H1 (cell line): Measurements from ENCODE around the gene NBEA. TPM values are rescaled to one million over a fixed set of nuclear protein-coding genes. Genes with fewer than 3 reads are reported as not detected.

Source experiments
- CTBP2 ChIP-seq: IDR thresholded peaks from 2 replicates; pipeline ENCODE4 v1.7.0; 2011; ENCODE audit warnings: borderline replicate concordance, mild to moderate bottlenecking, moderate library complexity, mixed read lengths, low read length; ENCODE audit not compliant: insufficient read depth, insufficient read length
- JUND ChIP-seq: IDR thresholded peaks from 2 replicates; pipeline ENCODE4 v1.6.1; 2011; ENCODE audit warnings: mild to moderate bottlenecking, improper control_type of control experiment, low read length
- KDM5A ChIP-seq: fragments of 200-600 bp; IDR thresholded peaks from 2 replicates; pipeline ENCODE4 v1.7.1; 2012; ENCODE audit warnings: mild to moderate bottlenecking, low read length, inconsistent platforms, mixed read lengths
- TCF12 ChIP-seq: IDR thresholded peaks from 2 replicates; pipeline ENCODE4 v1.6.1; 2011; ENCODE audit warnings: low read depth, mild to moderate bottlenecking, low read length
- TEAD4 ChIP-seq: IDR thresholded peaks from 2 replicates; pipeline ENCODE4 v1.6.1; 2012; ENCODE audit warnings: low read depth, low read length, inconsistent platforms, mixed read lengths
- polyA plus RNA-seq, 7 experiments: library from polyadenylated mRNA; depleted of rRNA in 3 of 7; stranded (reverse) in 5 of 7; unstranded in 2 of 7; fragments of >200 nt in 5 of 7; fragments of 200-250 nt in 2 of 7; gene quantifications; 1 replicate in 5 of 7; 2 replicates in 1 of 7; 4 replicates in 1 of 7; pipeline versions ENCODE4 v1.2.1 to v1.2.3, GENCODE V29; 2011 to 2013; ENCODE audit warnings: missing spikeins in 2 of 7, mixed read lengths in 2 of 7
- total RNA-seq: library from RNA; stranded (reverse); fragmentation: NEBNext Ultra II Directional; extraction: Animal tissue kit (Norgen Biotek cat#: 25700); gene quantifications from 2 replicates; pipeline ENCODE4 v1.2.1, GENCODE V29; 2021
- TF ChIP-seq, protein P1 (sequence below): fragments of 300-600 bp; sonication (generic); IDR thresholded peaks from 2 replicates; pipeline ENCODE4 v1.7.1; 2012; ENCODE audit warnings: low read length, moderate library complexity, mild to moderate bottlenecking, inconsistent platforms; ENCODE audit not compliant: insufficient replicate concordance

Gene NBEA
- total and polyA plus RNA-seq, 2 of the 8 experiments (the other 6 are each of a cell fraction or from before 2014, with no cell fraction given) = 14.2 to 21.5 TPM

DNA sequence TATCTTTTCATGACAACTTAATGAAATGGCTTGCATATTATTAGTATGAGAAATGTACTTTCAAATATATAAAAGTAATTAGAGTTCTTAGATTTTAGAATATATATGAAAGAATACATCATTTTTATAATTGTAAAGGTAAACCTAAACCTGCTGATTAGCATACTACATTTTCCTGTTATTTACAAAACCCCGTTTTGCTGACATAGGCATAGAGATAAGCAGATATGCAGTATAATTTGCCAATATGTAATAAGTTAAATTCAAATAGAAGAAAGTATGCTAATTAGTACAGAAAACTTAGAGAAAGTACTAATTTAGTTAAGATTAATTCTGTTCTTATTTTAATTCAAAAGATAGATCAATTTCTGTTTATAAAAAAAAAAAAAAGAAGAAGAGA is 513.0 kb downstream of the NBEA start (continued):
- TF ChIP-seq, protein P1, sequence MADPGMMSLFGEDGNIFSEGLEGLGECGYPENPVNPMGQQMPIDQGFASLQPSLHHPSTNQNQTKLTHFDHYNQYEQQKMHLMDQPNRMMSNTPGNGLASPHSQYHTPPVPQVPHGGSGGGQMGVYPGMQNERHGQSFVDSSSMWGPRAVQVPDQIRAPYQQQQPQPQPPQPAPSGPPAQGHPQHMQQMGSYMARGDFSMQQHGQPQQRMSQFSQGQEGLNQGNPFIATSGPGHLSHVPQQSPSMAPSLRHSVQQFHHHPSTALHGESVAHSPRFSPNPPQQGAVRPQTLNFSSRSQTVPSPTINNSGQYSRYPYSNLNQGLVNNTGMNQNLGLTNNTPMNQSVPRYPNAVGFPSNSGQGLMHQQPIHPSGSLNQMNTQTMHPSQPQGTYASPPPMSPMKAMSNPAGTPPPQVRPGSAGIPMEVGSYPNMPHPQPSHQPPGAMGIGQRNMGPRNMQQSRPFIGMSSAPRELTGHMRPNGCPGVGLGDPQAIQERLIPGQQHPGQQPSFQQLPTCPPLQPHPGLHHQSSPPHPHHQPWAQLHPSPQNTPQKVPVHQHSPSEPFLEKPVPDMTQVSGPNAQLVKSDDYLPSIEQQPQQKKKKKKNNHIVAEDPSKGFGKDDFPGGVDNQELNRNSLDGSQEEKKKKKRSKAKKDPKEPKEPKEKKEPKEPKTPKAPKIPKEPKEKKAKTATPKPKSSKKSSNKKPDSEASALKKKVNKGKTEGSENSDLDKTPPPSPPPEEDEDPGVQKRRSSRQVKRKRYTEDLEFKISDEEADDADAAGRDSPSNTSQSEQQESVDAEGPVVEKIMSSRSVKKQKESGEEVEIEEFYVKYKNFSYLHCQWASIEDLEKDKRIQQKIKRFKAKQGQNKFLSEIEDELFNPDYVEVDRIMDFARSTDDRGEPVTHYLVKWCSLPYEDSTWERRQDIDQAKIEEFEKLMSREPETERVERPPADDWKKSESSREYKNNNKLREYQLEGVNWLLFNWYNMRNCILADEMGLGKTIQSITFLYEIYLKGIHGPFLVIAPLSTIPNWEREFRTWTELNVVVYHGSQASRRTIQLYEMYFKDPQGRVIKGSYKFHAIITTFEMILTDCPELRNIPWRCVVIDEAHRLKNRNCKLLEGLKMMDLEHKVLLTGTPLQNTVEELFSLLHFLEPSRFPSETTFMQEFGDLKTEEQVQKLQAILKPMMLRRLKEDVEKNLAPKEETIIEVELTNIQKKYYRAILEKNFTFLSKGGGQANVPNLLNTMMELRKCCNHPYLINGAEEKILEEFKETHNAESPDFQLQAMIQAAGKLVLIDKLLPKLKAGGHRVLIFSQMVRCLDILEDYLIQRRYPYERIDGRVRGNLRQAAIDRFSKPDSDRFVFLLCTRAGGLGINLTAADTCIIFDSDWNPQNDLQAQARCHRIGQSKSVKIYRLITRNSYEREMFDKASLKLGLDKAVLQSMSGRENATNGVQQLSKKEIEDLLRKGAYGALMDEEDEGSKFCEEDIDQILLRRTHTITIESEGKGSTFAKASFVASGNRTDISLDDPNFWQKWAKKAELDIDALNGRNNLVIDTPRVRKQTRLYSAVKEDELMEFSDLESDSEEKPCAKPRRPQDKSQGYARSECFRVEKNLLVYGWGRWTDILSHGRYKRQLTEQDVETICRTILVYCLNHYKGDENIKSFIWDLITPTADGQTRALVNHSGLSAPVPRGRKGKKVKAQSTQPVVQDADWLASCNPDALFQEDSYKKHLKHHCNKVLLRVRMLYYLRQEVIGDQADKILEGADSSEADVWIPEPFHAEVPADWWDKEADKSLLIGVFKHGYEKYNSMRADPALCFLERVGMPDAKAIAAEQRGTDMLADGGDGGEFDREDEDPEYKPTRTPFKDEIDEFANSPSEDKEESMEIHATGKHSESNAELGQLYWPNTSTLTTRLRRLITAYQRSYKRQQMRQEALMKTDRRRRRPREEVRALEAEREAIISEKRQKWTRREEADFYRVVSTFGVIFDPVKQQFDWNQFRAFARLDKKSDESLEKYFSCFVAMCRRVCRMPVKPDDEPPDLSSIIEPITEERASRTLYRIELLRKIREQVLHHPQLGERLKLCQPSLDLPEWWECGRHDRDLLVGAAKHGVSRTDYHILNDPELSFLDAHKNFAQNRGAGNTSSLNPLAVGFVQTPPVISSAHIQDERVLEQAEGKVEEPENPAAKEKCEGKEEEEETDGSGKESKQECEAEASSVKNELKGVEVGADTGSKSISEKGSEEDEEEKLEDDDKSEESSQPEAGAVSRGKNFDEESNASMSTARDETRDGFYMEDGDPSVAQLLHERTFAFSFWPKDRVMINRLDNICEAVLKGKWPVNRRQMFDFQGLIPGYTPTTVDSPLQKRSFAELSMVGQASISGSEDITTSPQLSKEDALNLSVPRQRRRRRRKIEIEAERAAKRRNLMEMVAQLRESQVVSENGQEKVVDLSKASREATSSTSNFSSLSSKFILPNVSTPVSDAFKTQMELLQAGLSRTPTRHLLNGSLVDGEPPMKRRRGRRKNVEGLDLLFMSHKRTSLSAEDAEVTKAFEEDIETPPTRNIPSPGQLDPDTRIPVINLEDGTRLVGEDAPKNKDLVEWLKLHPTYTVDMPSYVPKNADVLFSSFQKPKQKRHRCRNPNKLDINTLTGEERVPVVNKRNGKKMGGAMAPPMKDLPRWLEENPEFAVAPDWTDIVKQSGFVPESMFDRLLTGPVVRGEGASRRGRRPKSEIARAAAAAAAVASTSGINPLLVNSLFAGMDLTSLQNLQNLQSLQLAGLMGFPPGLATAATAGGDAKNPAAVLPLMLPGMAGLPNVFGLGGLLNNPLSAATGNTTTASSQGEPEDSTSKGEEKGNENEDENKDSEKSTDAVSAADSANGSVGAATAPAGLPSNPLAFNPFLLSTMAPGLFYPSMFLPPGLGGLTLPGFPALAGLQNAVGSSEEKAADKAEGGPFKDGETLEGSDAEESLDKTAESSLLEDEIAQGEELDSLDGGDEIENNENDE = no peak
- no peak for TF ChIP-seq JUND
- no peak for TF ChIP-seq KDM5A
- TF ChIP-seq TEAD4 = no peak
- no peak for TF ChIP-seq TCF12
- TF ChIP-seq CTBP2 = no peak
